Suprapubic skin (tissue), 3 donors: ENCODE results near the gene ARMC12.

Source experiments
- CTCF ChIP-seq, 2 donors: fragments of 200-600 bp in 1 of 2; fragments of 450-650 bp in 1 of 2; sonication (generic) in 1 of 2; IDR thresholded peaks; one replicate each; pipeline ENCODE4 v1.5.1; 2016 to 2019; ENCODE audit warnings: antibody characterized with exemption in 2 of 2, mild to moderate bottlenecking in 1 of 2, moderate library complexity in 1 of 2
- EP300 ChIP-seq: sonication (generic); formaldehyde crosslinking; IDR thresholded peaks from one replicate; pipeline ENCODE4 v1.6.1; 2017; ENCODE audit warnings: antibody characterized with exemption
- POLR2A ChIP-seq, 2 donors: fragments of 450-650 bp; IDR thresholded peaks; one replicate each; pipeline ENCODE4 v1.6.1; 2017; ENCODE audit warnings: antibody characterized with exemption in 2 of 2, mild to moderate bottlenecking in 2 of 2, moderate library complexity in 2 of 2

- no peak for TF ChIP-seq CTCF (IDR thresholded peaks at IDR 0.05)
- TF ChIP-seq EP300: no peak
- no peak for TF ChIP-seq POLR2A (IDR thresholded peaks at IDR 0.05)
Observed at GRCh38 chr6:35718375-35718736, 18.5 kb upstream of the ARMC12 start.
